ENCODE measurements around the gene SPX.

DNA sequence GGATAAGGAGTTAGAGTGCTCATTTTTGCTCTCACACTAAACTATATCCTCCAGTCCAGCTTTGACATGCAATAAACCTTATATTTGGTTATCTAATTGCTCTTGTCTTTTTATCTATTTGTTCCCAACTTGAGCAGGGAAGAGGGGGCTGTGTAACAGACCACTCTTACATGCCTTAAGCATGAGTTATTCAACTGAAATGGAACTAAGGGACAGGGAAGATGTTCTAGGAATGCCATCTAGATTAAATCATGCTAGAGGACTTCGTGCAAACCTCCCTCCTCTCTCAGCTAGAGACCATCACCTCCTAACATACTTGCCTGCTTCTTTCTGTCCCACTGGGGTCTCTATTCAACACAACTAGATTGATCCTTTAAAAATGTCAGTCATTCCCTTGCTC is 20.6 kb downstream of the SPX start:
- TF ChIP-seq, protein P1, sequence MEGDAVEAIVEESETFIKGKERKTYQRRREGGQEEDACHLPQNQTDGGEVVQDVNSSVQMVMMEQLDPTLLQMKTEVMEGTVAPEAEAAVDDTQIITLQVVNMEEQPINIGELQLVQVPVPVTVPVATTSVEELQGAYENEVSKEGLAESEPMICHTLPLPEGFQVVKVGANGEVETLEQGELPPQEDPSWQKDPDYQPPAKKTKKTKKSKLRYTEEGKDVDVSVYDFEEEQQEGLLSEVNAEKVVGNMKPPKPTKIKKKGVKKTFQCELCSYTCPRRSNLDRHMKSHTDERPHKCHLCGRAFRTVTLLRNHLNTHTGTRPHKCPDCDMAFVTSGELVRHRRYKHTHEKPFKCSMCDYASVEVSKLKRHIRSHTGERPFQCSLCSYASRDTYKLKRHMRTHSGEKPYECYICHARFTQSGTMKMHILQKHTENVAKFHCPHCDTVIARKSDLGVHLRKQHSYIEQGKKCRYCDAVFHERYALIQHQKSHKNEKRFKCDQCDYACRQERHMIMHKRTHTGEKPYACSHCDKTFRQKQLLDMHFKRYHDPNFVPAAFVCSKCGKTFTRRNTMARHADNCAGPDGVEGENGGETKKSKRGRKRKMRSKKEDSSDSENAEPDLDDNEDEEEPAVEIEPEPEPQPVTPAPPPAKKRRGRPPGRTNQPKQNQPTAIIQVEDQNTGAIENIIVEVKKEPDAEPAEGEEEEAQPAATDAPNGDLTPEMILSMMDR (IDR thresholded peaks at IDR 0.05), result no peak
- TF ChIP-seq POLR2A (IDR thresholded peaks at IDR 0.05) (no peak), EP300 (IDR thresholded peaks at IDR 0.05) (no peak)

All from ovary (tissue), 3 donors.